Measurements from ENCODE around the gene DOCK4.

DNA sequence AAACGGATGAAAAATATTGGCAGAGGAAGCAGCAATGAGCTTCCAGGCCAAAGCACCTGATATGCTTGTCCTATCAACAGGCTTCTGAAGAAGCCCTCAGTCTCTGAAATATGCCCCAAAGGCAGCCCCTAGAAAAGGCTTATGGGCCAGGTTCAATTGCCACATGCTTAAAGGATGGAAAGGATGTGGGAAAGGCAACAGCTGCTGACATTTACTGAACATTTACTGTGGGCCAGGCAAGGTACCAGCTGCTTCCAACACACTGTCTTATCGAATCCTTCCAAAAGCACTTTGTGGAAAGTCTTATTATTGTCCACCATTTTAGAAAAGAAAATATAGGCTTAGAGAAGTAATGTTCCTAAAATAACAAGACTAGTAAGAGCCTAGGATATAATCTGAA lies 56.5 kb downstream of the DOCK4 start:
- TF ChIP-seq, protein P1, sequence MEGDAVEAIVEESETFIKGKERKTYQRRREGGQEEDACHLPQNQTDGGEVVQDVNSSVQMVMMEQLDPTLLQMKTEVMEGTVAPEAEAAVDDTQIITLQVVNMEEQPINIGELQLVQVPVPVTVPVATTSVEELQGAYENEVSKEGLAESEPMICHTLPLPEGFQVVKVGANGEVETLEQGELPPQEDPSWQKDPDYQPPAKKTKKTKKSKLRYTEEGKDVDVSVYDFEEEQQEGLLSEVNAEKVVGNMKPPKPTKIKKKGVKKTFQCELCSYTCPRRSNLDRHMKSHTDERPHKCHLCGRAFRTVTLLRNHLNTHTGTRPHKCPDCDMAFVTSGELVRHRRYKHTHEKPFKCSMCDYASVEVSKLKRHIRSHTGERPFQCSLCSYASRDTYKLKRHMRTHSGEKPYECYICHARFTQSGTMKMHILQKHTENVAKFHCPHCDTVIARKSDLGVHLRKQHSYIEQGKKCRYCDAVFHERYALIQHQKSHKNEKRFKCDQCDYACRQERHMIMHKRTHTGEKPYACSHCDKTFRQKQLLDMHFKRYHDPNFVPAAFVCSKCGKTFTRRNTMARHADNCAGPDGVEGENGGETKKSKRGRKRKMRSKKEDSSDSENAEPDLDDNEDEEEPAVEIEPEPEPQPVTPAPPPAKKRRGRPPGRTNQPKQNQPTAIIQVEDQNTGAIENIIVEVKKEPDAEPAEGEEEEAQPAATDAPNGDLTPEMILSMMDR (IDR thresholded peaks at IDR 0.05), result no peak
- TF ChIP-seq, protein P2, sequence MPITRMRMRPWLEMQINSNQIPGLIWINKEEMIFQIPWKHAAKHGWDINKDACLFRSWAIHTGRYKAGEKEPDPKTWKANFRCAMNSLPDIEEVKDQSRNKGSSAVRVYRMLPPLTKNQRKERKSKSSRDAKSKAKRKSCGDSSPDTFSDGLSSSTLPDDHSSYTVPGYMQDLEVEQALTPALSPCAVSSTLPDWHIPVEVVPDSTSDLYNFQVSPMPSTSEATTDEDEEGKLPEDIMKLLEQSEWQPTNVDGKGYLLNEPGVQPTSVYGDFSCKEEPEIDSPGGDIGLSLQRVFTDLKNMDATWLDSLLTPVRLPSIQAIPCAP (CRISPR knock-in tag; IDR thresholded peaks at IDR 0.05), result no peak
- TF ChIP-seq CREM (CRISPR knock-in tag; IDR thresholded peaks at IDR 0.05) (no peak), FOXK1 (CRISPR knock-in tag; IDR thresholded peaks at IDR 0.05) (no peak), ZNF263 (CRISPR knock-in tag; IDR thresholded peaks at IDR 0.05; ENCODE audit: low read depth) (no peak), TP53 (CRISPR knock-in tag; IDR thresholded peaks at IDR 0.05) (no peak)
- TF ChIP-seq, protein P3, sequence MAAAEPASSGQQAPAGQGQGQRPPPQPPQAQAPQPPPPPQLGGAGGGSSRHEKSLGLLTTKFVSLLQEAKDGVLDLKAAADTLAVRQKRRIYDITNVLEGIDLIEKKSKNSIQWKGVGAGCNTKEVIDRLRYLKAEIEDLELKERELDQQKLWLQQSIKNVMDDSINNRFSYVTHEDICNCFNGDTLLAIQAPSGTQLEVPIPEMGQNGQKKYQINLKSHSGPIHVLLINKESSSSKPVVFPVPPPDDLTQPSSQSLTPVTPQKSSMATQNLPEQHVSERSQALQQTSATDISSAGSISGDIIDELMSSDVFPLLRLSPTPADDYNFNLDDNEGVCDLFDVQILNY (CRISPR knock-in tag; IDR thresholded peaks at IDR 0.05), result no peak
- TF ChIP-seq, protein P4, sequence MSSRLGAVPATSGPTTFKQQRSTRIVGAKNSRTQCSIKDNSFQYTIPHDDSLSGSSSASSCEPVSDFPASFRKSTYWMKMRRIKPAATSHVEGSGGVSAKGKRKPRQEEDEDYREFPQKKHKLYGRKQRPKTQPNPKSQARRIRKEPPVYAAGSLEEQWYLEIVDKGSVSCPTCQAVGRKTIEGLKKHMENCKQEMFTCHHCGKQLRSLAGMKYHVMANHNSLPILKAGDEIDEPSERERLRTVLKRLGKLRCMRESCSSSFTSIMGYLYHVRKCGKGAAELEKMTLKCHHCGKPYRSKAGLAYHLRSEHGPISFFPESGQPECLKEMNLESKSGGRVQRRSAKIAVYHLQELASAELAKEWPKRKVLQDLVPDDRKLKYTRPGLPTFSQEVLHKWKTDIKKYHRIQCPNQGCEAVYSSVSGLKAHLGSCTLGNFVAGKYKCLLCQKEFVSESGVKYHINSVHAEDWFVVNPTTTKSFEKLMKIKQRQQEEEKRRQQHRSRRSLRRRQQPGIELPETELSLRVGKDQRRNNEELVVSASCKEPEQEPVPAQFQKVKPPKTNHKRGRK (CRISPR knock-in tag; IDR thresholded peaks at IDR 0.05; ENCODE audit: borderline replicate concordance), result no peak
- TF ChIP-seq, protein P5, sequence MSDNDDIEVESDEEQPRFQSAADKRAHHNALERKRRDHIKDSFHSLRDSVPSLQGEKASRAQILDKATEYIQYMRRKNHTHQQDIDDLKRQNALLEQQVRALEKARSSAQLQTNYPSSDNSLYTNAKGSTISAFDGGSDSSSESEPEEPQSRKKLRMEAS (CRISPR knock-in tag; IDR thresholded peaks at IDR 0.05), result no peak
- TF ChIP-seq, protein P6, sequence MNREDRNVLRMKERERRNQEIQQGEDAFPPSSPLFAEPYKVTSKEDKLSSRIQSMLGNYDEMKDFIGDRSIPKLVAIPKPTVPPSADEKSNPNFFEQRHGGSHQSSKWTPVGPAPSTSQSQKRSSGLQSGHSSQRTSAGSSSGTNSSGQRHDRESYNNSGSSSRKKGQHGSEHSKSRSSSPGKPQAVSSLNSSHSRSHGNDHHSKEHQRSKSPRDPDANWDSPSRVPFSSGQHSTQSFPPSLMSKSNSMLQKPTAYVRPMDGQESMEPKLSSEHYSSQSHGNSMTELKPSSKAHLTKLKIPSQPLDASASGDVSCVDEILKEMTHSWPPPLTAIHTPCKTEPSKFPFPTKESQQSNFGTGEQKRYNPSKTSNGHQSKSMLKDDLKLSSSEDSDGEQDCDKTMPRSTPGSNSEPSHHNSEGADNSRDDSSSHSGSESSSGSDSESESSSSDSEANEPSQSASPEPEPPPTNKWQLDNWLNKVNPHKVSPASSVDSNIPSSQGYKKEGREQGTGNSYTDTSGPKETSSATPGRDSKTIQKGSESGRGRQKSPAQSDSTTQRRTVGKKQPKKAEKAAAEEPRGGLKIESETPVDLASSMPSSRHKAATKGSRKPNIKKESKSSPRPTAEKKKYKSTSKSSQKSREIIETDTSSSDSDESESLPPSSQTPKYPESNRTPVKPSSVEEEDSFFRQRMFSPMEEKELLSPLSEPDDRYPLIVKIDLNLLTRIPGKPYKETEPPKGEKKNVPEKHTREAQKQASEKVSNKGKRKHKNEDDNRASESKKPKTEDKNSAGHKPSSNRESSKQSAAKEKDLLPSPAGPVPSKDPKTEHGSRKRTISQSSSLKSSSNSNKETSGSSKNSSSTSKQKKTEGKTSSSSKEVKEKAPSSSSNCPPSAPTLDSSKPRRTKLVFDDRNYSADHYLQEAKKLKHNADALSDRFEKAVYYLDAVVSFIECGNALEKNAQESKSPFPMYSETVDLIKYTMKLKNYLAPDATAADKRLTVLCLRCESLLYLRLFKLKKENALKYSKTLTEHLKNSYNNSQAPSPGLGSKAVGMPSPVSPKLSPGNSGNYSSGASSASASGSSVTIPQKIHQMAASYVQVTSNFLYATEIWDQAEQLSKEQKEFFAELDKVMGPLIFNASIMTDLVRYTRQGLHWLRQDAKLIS (CRISPR knock-in tag; IDR thresholded peaks at IDR 0.05; ENCODE audit: borderline replicate concordance), result no peak
- TF ChIP-seq, protein P7, sequence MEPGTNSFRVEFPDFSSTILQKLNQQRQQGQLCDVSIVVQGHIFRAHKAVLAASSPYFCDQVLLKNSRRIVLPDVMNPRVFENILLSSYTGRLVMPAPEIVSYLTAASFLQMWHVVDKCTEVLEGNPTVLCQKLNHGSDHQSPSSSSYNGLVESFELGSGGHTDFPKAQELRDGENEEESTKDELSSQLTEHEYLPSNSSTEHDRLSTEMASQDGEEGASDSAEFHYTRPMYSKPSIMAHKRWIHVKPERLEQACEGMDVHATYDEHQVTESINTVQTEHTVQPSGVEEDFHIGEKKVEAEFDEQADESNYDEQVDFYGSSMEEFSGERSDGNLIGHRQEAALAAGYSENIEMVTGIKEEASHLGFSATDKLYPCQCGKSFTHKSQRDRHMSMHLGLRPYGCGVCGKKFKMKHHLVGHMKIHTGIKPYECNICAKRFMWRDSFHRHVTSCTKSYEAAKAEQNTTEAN (CRISPR knock-in tag; IDR thresholded peaks at IDR 0.05), result no peak
- TF ChIP-seq, protein P8, sequence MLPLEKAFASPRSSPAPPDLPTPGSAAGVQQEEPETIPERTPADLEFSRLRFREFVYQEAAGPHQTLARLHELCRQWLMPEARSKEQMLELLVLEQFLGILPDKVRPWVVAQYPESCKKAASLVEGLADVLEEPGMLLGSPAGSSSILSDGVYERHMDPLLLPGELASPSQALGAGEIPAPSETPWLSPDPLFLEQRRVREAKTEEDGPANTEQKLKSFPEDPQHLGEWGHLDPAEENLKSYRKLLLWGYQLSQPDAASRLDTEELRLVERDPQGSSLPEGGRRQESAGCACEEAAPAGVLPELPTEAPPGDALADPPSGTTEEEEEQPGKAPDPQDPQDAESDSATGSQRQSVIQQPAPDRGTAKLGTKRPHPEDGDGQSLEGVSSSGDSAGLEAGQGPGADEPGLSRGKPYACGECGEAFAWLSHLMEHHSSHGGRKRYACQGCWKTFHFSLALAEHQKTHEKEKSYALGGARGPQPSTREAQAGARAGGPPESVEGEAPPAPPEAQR (CRISPR knock-in tag; IDR thresholded peaks at IDR 0.05), result no peak
